Activated CD4-positive, alpha-beta memory T cell treated with anti-CD3 and anti-CD28 coated beads for 36 hours (primary cell): ENCODE measurements around the gene ACOT11. TPM values are rescaled to one million over a fixed set of nuclear protein-coding genes. Genes with fewer than 3 reads are reported as not detected.

ENCODE experiments used
- CTCF ChIA-PET: fragments of 350-600 bp; sonication (Branson Sonifier 250); formaldehyde crosslinking; loops from one replicate; lab custom pipeline; 2021; ENCODE audit warnings: antibody characterized with exemption, inconsistent platforms; lab: Charles Lee
- POLR2A ChIA-PET: fragments of 350-600 bp; sonication (Branson Sonifier 250); formaldehyde crosslinking; loops from one replicate; lab custom pipeline; 2021; ENCODE audit warnings: antibody characterized with exemption; lab: Charles Lee
- DNase-seq: peaks from one replicate; pipeline ENCODE4 v3.0.0-alpha.2; 2020
- H3K27ac Mint-ChIP-seq: one replicate; pipeline ENCODE4 v1.8.0; 2021; ENCODE audit warnings: mixed read lengths
- H3K27me3 Mint-ChIP-seq: one replicate; pipeline ENCODE4 v1.8.0; 2021; ENCODE audit warnings: mixed read lengths
- H3K36me3 Mint-ChIP-seq: one replicate; pipeline ENCODE4 v1.8.0; 2021; ENCODE audit warnings: mixed read lengths
- H3K4me1 Mint-ChIP-seq: one replicate; pipeline ENCODE4 v1.8.0; 2021; ENCODE audit warnings: low read depth, mixed read lengths
- H3K4me3 Mint-ChIP-seq: one replicate; pipeline ENCODE4 v1.8.0; 2021; ENCODE audit warnings: mild to moderate bottlenecking, mixed read lengths
- H3K9me3 Mint-ChIP-seq: one replicate; pipeline ENCODE4 v1.8.0; 2021; ENCODE audit warnings: mixed read lengths
- intact Hi-C: fragments of 100-400 bp; cut with micrococcal nuclease; formaldehyde crosslinking; loops from one replicate; pipeline ENCODE4 v1.15.1; 2023
- total RNA-seq, 2 experiments: library from RNA; stranded (reverse); gene quantifications; one replicate each; pipeline ENCODE4 v1.2.3, GENCODE V29; 2021

ACOT11 gene
- total RNA-seq, 2 experiments from 2014 or later = 0.99 to 1.1 TPM

GRCh38 chr1:54658164-54658913 lies 110.3 kb downstream of the ACOT11 start:
- H3K36me3 Mint-ChIP-seq = peaks cover 3% of the 10 kb centered on the region
- H3K4me1 Mint-ChIP-seq = no peaks in the 10 kb centered on the region
- H3K27ac Mint-ChIP-seq = no peak overlapping the region
- H3K4me3 Mint-ChIP-seq = no peak overlapping the region
- POLR2A ChIA-PET = no interaction called here
- CTCF ChIA-PET = no interaction called here
- no peak for DNase-seq
- intact Hi-C loops = no loop called here
- peaks cover 10% of the 10 kb centered on the region for H3K9me3 Mint-ChIP-seq
- peaks cover 4% of the 10 kb centered on the region for H3K27me3 Mint-ChIP-seq

Other genes starting within 250 kb of the ACOT11 start
- gene SSBP3, start 141.8 kb upstream of the ACOT11 start, total RNA-seq = 10 to 100 TPM; 44.4 to 49.6 TPM
- gene FAM151A, start 75.3 kb downstream of the ACOT11 start, total RNA-seq = not detected
- gene MROH7, start 93.6 kb downstream of the ACOT11 start, total RNA-seq = under 1 TPM in 1 of 2 experiments, not detected in 1; 0.05 TPM
- 10 to 100 TPM; 32.7 to 33.5 TPM for gene TTC4, start 167.6 kb downstream of the ACOT11 start, total RNA-seq
- gene PARS2, start 216.3 kb downstream of the ACOT11 start, total RNA-seq = 1 to 10 TPM; 5.6 to 5.7 TPM